Measurements from ENCODE around the gene DROSHA.
"Not testable (repeated sequence)": the region's sequence is repeated elsewhere in the genome, so short reads cannot be mapped to it uniquely, and the experiment has no call there.

The DROSHA gene

DNA sequence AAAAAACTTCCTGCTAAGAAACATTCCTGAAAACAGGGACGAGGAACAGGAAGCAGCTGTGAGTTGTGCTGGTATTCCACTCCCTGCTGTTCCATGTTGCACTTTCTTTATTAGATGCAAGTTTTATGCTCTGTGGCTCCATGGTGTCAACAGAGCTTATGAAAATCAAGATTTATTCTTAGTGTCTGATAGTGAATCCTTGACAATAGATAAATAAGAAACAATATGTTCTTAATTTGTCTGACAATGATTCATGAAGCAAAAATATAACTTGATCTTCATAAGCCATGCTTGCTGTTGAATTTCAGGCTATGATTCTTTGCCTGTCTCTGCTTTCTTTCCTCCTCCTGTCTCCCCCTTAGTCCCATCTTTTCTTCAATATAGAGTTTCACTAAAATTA is 119.6 kb downstream of the DROSHA start:
- no peak for DNase-seq

DNA sequence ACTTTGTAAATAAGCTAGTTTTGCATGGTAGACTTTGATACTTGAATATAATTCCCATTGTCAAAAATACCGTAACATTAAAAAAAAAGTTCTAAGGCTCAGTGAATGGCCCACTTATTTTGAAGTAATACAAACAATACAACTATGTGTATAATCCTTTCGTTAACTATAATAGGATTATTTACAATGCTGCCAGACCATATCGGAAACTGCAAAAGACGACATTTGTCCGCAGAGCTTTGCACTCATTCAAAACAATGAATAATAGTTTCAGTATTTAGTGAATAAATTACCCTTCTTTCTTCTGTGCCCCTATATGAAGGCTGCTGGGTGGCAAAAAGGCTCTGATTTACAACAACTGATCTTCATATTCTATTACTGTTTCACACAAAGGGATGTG is 121.8 kb downstream of the DROSHA start:
- DNase-seq, result no peak

DNA sequence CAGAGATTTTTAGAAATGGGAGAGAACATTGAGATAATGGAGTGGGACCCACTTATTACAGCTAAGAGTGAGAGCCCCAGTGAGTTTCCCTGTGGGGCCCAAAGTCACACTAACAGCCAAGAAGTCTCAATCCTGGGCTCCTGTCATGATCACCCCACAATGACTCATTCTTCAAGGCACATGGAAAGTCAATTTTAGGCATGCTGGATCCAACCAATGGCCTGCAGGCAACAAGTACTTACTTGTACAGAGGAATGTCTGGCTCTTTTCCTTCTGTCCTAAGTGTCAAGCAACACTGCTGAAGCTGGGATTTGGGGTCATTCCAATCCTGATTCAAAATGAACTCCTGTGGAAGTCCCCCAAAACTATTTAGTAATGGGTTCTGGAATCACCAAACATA is 123.1 kb downstream of the DROSHA start:
- DNase-seq, result no peak

DNA sequence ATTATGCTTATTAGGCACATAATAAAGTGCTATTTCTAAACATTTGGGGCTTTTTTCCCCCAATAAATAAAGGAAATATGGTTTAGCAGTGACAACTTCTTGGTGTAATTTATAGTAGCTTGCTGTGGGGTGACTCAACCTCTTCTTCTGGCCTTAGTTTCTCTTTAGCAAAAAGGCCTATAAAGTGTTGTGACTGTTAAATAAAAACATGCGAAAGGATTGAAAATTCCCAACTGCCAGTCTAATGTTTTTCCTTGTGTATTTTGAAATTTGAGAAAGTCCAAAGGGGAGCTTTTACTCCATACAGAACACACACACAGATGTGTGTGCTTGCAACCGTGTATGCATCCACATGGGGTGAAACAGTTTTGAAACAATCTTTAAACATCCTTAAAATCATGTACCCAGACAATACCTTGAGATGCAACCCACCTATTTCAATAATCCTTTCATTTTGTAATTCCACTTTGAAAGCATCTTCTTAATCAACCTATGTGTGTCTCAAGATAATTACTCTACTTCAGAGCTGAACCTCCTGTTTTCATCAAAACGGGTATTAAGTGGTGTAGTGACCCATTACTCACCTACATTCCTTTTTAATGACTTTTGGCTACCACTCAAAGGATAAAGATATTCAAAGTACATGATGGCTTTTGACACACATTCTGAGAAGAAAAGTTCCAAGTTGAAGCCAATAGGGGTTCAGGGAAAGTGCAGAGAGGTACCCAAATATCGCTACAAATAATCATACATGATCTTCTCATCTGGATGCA is 123.8 kb downstream of the DROSHA start:
- DNase-seq, result no peak

DNA sequence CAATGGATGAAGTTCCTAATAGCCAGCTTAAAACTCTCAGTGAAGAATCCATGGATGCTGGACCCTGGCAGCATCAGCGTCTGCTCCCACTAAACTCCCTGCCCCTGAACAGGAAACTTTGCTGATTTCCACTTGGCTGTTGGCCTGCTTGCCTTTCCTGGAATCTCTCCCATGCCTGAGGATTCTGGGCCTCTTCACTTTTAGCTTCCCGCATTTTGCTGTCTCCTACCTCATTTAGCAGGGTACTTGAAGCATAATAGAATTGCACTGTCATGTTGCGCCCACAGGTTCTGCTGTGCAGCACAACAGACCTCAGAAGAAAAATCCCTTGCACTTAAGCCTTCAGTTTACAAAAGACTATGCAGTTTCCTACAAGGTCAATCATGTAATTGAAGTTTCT is 127.6 kb downstream of the DROSHA start:
- no peak for DNase-seq

DNA sequence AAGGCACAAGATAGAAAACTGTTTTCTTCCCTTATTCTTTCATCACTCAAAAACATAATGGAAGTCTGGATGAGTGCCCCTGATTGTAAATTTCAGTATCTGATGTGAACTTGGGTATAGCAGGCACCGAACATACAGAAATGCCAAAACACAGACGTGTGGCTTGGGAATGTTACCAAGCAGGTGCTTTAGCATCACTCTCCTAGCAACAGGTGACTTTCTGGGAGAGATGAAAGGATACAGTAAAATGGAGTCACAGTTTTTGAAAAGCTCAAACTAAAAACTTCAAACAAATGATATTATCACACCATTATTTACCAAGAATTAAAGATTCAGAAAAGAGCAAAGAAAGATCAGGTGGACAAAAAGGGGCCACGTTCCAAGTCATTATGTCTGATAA is 130.2 kb downstream of the DROSHA start:
- no peak for DNase-seq

DNA sequence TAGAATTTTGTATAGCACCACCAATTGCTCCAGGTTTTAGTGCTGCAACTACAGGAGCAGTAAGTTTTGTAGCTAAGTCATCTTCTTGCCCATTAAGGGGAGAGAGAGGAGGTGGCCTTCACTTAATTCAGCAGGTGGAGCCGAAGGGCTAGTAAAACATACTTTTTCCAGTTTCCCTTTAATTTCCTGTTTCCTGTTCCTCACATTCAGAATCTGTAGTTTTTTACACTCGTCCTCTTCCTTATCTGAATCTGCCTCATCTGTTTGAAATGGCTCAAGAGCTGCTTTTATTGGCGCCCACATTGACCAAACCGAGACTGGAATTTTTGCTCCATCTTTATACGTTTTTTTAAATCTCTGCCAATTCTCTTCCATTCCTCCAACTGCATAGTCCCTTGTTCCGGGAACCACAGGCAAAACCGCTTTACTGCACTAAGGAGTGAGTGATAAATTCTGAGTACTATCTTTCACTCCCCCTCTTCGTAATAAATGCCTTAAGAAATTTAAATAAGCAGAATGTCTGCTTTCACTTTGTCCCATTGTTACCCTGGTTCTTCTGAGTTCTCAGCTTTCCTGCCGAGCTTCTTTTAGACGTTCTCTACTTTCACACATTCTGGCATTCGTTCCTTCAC is 133.9 kb downstream of the DROSHA start:
- no peak for DNase-seq

DNA sequence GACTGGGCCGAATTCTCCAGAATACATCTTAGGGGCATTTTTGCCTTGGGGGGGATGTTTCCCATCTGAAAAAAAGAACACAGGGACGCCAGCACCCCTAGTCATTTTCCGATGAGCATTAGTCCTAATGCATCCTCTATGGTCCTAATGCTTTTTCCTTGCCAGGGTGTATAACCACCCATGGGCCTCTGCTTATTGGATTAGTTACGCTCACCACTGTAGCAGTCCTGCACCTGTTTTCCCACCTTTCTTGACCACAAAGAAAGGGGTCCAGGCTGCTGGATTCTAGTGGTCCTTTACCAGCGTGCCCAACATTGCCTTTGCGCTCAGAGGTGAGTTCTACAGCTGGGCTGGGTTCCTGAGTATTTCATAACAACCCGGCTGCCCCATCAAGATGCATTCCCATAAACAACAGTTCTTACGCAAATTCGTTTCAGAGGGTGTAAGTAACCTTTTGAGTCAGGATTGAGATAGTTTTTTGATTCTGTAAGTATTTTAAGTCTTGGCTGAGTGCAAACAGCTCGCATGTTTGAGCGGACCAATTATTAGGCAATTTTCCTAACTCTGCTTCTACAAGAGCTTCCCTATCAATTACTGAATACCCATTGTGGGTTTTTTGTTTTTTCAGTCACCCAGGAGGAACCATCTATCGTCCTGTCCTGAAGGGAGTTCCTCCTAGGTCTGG is 135.1 kb downstream of the DROSHA start:
- DNase-seq, result no peak

DNA sequence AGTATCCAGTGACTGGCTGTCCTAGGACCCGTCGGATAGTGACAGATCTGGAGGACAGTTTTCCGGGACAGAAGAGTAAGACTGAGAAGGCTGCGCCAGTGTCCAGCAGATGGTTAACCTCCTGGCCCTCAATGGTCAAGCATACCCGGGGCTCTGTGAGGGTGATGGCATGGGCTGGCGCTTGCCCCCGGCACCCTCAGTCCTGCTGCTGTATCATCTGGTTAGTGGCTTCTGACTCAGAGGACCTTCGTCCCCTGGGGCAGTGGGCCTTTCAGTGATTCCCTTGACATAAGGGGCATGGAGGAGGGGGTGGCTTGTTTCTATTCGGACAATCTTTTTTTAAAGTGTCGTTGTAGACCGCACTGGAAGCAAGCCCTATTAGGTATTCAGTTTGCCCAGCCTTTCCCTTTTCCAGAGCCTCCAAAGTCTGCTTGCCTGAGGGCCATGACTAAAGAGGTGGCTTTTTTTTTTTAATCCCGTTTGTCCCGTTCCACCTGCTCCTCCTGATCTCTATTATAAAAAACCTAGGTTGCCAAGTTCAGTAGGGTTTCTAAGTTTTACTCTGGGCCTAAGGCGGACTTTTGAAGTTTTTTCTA is 136.3 kb downstream of the DROSHA start:
- DNase-seq, result not testable (repeated sequence)

DNA sequence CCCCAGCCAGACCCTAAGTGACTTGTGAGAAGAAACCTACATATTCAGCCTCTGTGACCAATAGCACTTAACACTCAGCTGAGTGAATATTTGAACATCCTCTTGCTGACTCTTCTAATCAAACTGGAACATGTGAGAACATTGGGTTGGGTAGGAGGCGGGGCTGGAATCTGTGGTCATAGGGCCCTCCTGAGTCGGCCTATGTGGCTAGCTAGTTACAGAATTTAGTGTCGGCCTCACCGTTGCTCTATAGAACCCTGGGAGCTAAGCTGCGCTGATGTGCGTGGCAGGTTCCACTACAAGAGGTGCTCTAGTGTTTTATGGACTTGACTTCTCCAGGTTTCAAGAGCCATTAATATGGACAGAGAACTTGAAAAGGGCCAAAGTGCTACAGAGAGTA is 138.8 kb downstream of the DROSHA start:
- DNase-seq, result no peak

DNA sequence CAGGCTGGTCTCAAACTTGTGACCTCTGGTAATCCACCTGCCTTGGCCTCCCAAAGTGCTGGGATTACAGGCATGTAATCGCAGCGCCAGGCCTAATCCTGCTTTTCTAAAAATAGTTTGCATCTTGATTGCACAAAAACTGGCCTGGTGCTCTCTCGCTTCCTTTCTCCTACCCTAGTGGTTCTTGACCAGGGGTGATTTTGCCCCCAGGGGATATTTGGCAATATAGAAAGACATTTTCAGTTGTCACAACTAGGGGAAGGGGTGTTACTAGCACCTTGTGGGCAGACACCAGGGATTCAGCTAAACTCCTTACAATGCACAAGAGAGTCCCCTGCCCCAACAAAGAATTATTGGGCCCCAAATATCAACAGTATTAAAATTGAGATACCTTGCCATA is 139.8 kb downstream of the DROSHA start:
- DNase-seq, result no peak

DNA sequence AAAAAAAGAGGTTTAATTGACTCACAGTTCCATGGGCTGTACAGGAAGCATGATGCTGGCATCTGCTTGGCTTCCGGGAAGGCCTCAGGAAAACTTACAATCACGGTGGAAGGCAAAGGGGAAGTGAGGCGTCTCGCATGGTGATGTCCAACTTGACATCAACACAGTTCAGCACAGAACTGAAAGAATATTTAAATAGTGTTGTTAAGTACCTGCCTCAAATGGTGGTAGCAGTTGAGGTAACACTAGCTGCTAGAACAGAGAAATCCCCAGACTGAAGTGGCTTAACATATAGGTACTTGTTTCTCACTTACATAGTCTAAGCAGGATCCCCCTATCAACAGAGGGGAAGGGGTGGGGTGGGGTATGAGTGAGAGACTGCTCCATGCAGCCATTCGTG is 141.6 kb downstream of the DROSHA start:
- no peak for DNase-seq

DNA sequence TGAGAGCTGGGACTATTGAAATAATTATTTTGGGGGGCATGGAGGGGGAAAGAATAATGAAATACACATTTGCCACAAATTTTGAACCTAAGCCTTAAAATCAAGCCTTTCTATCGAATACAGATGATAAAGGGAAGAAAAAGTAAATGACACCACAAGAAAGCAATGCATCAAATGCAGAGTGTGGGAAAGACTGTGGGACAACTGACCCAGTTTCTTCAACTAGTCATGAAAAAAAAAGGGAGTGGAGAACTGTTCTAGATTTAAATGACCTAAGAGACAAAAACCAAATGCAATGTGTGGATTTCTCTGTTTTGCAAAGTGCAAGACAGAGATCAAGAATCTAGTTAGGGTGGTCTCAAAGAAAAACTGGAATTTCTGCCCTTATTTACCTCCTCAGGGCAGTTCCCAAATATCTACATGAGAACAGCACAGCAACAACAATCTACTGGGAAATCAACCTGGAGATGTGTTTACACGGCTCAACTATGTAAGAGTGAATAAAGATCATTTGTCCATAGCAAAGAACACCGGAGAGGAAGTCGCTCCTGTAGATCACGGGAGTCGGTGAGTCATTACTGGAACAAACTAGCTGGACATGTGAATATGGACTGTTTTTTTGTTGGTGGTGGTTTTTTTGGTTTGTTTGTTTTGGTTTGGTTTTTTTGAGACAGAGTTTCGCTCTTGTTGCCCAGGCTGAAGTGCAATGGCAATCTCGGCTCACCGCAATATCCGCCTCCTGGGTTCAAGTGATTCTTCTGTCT is 145.9 kb downstream of the DROSHA start:
- DNase-seq, result no peak

DNA sequence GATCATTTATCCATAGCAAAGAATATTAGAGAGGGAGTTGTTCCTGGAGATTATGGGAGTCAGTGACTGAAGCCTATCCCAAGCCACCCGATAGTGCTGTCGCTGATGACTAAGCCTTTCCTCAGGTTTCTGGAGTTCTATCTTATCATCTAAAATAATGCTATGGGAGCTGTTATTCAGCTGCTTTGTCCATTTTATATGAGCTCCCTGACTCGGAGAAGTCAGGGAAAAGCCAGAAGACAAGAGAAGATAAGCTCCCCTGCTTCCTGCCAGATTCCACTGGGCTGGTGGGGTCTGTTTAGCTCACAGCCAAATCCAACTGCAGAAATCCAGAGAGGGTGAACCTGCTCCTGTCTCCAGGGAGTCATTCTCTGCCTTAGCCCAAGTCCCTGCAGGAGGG is 148.2 kb downstream of the DROSHA start:
- no peak for DNase-seq

DNA sequence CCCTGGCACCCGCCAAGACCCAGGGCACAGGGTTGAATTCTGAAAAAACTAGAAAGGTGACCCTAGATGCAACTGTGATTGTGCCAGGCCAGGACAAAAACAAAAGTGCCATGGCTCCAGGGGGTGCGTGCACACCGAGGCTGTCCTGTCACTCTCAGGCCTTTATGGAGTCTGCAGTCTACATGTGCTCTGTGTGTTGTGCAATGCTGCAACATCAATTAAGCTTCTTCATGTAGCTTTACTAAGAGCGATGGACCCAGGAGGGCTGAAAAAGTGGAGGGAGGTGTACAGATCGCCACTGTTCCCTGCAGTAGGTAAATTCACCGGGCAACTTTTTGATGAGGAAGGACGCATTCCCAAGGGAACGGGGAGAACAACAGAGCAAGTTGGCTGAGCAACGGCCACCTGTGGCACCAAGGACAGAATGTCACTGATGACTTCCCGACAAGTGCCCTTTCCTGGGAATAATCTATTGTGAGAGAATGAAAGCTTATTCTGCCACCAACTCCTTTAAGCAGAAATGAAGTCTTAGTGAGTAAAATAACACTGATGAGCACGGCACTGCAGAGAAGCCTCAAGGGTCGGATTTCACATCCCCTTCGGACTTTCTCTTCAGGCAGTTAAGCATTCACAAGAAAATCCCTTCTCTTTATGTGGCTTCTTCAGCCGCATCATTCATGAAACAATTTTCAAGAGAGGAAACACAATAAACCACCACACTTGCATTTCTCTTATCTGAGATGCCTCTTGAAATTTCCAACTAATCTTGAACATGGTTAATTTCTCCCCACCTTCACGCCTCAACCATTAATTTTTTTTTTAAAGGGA is 149.6 kb downstream of the DROSHA start:
- no peak for DNase-seq

DNA sequence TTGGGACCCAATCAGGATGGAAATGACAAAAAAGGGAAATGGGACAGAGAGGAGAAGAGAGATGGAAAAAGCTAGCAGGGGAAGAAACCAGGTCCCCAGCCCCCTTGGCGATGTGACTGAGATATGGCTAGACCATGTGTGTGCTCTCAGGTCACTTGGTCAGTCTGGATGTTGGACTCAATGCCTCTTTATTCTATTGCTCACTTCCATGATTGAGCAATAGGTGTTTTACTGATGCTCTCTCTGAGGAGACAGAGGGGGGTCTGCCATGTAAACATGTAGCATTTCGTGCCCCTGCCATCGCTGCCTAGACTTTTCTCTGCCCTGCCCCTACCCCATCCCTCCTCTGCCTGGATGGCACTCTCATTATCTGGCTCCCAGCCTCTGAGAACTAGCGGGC is 150.6 kb downstream of the DROSHA start:
- no peak for DNase-seq

DNA sequence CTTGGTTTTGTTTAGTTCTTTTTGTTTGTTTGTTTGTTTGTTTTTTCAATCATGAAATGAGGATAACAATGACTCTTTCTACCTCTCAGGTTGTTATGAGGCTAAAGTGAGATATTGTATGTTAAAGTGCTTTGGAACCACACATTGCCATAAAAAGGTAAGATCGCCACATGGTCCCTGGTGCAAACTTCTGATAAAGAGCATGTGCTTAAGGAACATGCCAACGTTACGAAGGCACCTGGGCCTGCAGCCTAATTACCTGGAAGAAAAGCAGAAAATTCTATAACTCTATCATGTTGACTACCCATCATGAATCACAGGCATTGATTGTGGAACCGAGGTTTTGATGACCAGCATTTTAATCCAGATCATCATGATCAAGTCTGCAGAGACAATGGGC is 151.8 kb downstream of the DROSHA start:
- DNase-seq, result no peak

DNA sequence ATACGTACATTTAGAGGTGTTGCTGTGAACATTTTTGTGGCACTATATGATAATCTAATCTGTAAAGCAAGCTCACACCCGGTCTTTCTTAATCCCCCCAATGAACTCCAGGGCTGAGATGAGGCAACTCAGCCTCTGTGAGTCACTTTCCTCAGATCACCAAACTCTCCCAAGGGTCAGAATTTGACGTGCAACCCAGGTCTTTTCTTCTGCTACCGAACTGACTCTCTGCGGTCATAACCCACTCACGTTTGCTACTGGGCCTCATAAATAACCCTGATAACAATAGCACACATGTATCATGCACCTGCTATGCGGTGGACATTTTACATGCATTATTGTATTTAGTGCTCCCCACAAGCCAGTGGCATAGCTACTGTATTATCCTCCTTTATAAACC is 153.1 kb downstream of the DROSHA start:
- DNase-seq, result no peak

DNA sequence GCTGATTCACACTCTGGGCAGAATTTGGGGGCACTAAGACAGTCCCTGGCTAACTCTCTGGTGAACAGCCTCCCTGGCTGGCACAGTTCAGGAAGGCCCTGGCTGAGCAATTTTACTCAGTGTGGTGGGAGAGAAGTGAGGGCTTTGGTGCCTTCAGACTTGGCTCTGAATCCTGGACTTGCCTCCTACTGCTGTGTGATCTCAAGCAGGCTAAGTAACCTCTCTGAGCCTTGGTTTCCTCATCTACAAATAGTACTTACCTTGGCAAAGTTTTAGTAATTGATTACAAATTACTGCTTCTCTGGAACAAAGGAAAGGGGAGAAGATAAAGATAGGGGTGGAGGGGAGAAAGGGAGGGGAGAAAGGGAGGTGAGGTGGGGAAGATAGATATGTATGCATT is 153.8 kb downstream of the DROSHA start:
- DNase-seq, result no peak

DNA sequence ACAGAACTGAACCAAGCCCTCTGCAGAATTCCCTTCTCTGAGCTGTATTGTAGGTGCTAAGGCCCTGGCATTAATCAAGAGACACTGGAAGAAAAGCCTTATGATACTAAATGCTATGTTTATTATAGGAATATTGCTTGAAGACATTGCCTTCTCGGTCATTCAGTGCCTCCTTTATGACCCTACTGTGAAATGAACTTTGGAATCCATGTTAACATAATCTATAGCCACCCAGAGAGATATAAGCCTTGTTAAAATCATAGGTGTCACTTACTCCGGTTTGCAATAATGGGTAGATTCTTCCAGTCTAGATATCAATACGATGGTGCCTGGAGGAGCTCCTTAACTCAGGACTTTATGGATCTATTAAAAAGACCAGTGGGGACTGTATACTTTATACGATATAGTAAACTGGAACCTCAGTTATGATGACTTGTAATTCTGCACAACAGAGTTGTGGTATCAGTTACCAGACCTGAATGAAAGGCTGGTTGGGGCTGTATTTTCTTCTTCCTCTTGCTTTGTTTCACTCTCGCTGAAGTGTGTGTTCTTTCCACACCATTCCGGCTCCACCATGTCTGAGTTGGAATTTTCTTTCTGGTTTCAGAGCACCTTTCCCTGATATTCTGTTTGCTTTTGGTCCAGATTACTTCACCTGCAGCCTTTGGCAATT is 154.5 kb downstream of the DROSHA start:
- DNase-seq, result no peak

DNA sequence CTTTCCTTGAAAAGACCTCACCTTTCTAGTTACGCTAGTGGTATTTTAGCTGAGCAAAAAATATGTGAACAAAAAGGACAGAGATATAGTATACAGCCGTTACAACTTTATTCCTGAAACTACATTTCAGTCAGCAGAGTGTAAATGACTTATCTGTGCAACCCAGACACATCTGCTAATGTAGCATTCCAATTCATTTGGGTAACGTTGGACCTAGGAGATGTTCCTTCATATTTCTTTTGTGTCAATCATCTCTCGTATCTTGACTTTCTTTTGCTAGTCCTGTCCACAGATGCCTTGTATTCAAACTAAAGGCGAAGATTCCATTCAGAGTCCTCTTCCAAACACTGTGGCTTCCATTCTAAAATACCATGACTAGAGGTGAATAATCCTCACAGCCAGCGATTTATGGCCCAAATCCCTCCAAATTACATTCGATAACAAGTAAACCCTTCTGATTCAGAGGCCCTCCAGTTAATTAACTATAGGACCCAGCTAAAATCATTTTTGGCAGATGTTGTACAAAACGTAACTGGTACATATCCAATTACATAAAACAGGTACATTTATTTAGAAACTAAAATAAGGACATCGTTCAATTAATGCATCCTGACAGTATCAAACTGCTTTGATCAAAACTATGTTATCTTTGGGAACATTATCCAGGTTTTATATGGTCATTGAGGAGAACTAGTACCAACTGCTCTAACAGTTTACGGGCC is 155.7 kb downstream of the DROSHA start:
- DNase-seq, result no peak

All from KG1 (cell line).